Prostate gland (tissue), 2 donors: ENCODE data around the gene ZNF292.

ENCODE experiments used
- POLR2A ChIP-seq: fragments of 450-650 bp; IDR thresholded peaks from one replicate; pipeline ENCODE4 v1.6.1; 2016; ENCODE audit warnings: antibody characterized with exemption, mild to moderate bottlenecking
- POLR2AphosphoS5 ChIP-seq: sonication (generic); formaldehyde crosslinking; IDR thresholded peaks from one replicate; pipeline ENCODE4 v1.6.1; 2017; ENCODE audit warnings: antibody characterized with exemption
- TF ChIP-seq, protein P1 (sequence below), 4 experiments: fragments of 200-600 bp in 2 of 4; fragments of 450-650 bp in 2 of 4; sonication (generic) in 2 of 4; IDR thresholded peaks; 1 replicate in 3 of 4; 2 replicates in 1 of 4; pipeline ENCODE4 v1.5.1; 2016 to 2019; ENCODE audit warnings: antibody characterized with exemption in 4 of 4, mild to moderate bottlenecking in 2 of 4, moderate library complexity in 2 of 4

- TF ChIP-seq, protein P1, sequence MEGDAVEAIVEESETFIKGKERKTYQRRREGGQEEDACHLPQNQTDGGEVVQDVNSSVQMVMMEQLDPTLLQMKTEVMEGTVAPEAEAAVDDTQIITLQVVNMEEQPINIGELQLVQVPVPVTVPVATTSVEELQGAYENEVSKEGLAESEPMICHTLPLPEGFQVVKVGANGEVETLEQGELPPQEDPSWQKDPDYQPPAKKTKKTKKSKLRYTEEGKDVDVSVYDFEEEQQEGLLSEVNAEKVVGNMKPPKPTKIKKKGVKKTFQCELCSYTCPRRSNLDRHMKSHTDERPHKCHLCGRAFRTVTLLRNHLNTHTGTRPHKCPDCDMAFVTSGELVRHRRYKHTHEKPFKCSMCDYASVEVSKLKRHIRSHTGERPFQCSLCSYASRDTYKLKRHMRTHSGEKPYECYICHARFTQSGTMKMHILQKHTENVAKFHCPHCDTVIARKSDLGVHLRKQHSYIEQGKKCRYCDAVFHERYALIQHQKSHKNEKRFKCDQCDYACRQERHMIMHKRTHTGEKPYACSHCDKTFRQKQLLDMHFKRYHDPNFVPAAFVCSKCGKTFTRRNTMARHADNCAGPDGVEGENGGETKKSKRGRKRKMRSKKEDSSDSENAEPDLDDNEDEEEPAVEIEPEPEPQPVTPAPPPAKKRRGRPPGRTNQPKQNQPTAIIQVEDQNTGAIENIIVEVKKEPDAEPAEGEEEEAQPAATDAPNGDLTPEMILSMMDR (IDR thresholded peaks at IDR 0.05), result no peak
- TF ChIP-seq POLR2AphosphoS5, result no peak
- no peak for TF ChIP-seq POLR2A
Measured at GRCh38 chr6:87182321-87182720, 27.0 kb downstream of the ZNF292 start.
